Adrenal gland (tissue), 5 donors: Measurements from ENCODE around the gene MAGI1.

Experiments
- POLR2A ChIP-seq, 2 donors: fragments of 450-650 bp; IDR thresholded peaks; one replicate each; pipeline ENCODE4 v1.6.1; 2017; ENCODE audit warnings: antibody characterized with exemption in 2 of 2, mild to moderate bottlenecking in 2 of 2, moderate library complexity in 1 of 2
- TF ChIP-seq, protein P1 (sequence below), 6 experiments: fragments of 450-650 bp in 4 of 6; fragments of 200-600 bp in 2 of 6; sonication (generic) in 1 of 6; IDR thresholded peaks; 1 replicate in 5 of 6; 2 replicates in 1 of 6; pipeline versions ENCODE4 v1.5.1 to v1.8.0; 2016 to 2021; ENCODE audit warnings: antibody characterized with exemption in 6 of 6, mild to moderate bottlenecking in 2 of 6, moderate library complexity in 1 of 6
- donor health status: DM: no; HTN: no; CAD: no.

DNA sequence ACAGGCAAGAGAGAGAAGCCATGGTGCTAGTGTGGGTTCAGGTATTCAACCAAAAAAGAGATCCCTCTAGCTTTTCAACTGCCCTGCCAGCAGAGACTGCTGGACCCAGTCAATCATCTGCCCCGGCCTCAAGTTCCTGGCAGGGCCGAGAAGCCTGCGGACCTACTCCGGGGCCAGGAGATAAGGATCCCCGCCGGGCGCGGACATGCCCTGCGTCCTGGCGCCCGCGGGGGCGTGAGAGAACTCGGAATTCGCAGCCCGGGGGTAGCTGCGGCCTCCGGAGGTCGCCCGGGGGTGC, 821 bp upstream of the MAGI1 start:
- TF ChIP-seq, protein P1, sequence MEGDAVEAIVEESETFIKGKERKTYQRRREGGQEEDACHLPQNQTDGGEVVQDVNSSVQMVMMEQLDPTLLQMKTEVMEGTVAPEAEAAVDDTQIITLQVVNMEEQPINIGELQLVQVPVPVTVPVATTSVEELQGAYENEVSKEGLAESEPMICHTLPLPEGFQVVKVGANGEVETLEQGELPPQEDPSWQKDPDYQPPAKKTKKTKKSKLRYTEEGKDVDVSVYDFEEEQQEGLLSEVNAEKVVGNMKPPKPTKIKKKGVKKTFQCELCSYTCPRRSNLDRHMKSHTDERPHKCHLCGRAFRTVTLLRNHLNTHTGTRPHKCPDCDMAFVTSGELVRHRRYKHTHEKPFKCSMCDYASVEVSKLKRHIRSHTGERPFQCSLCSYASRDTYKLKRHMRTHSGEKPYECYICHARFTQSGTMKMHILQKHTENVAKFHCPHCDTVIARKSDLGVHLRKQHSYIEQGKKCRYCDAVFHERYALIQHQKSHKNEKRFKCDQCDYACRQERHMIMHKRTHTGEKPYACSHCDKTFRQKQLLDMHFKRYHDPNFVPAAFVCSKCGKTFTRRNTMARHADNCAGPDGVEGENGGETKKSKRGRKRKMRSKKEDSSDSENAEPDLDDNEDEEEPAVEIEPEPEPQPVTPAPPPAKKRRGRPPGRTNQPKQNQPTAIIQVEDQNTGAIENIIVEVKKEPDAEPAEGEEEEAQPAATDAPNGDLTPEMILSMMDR (IDR thresholded peaks at IDR 0.05): peak in 2 of 6 experiments; percentile 25 to 27
- TF ChIP-seq POLR2A (IDR thresholded peaks at IDR 0.05): no peak
